Measurements from ENCODE around the gene NRCAM. TPM values are rescaled to one million over a fixed set of nuclear protein-coding genes. Genes with fewer than 3 reads are reported as not detected.

The NRCAM gene
- total RNA-seq, 2 donors from 2014 or later: 17.9 to 28.2 TPM

DNA sequence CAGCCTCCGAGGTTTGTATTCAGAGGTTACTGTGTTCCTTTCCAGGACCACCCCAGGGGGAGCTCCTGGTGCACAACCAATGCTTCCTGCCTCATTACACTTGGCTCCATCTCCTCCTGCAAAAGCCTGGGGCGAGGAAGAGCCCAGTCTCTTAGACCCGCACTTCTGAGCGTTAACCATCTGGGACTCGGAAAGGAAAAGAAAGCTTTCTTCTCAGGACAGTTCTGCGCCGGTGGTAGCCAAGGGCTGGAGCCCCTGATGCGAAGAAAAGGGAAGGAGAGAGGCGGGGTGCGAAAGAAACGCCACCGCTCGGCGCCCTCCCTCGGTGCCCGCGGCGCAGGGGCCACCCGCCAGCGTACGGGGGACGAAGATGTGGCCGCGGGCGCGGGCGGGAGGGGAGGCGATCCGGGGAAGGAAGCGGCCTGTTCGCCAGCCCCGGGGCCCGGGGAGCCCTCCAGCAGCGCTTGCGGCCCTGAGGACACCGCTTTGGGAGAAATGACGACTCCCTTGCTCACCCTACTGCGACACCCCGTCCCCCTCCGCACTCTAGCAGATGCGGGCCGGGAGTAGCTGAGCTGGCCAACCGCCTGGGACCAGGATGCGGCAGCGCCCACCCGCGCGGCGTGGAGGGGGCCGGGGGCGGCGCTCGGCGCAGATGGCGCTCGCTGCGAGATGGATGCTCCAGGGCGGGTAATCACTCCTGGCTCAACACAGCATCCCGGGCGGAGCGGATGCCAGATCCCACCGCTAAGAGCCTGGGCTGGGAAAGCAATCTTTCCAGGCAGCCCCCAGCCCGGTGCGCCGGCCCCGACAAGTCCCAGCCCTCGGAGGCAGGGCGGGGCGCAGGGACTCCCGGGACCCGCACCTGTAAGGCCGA is 1.3 kb downstream of the NRCAM start:
- 0% methylated on average over 20 to 72 of the region's 72 CpGs for WGBS, 2 experiments (ENCODE audit: insufficient coverage in 1 of 2, insufficient read length in 1 of 2)
- TF ChIP-seq, protein P1, sequence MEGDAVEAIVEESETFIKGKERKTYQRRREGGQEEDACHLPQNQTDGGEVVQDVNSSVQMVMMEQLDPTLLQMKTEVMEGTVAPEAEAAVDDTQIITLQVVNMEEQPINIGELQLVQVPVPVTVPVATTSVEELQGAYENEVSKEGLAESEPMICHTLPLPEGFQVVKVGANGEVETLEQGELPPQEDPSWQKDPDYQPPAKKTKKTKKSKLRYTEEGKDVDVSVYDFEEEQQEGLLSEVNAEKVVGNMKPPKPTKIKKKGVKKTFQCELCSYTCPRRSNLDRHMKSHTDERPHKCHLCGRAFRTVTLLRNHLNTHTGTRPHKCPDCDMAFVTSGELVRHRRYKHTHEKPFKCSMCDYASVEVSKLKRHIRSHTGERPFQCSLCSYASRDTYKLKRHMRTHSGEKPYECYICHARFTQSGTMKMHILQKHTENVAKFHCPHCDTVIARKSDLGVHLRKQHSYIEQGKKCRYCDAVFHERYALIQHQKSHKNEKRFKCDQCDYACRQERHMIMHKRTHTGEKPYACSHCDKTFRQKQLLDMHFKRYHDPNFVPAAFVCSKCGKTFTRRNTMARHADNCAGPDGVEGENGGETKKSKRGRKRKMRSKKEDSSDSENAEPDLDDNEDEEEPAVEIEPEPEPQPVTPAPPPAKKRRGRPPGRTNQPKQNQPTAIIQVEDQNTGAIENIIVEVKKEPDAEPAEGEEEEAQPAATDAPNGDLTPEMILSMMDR (conservative IDR thresholded peaks at IDR 0.05): peak; percentile 49
- H3K4me1 ChIP-seq (ENCODE audit: control insufficient read depth, insufficient read depth, low read length): no peaks in the 10 kb centered on the region
- H3K27me3 Mint-ChIP-seq (ENCODE audit: insufficient read depth): peaks cover 69% of the 10 kb centered on the region
- no peaks in the 10 kb centered on the region for H3K36me3 Mint-ChIP-seq (ENCODE audit: low read depth)
- H3K4me1 Mint-ChIP-seq: peaks cover 8% of the 10 kb centered on the region
- peak overlapping the region; percentile 82 for H3K4me3 ChIP-seq (ENCODE audit: low read length)
- peak overlapping the region; percentile 72 for H3K4me3 Mint-ChIP-seq
- H3K9ac ChIP-seq (ENCODE audit: extremely low read depth, low read length, poor library complexity, severe bottlenecking): peak overlapping the region; percentile 13
- no peaks in the 10 kb centered on the region for H3K9me3 ChIP-seq (ENCODE audit: control insufficient read depth, low read length)
- no peak overlapping the region for H3K27ac Mint-ChIP-seq
- H3K36me3 ChIP-seq (ENCODE audit: control insufficient read depth, insufficient read depth, low read length): no peaks in the 10 kb centered on the region
- no peak overlapping the region for H3K27ac ChIP-seq (ENCODE audit: low read depth, low read length)
- H3K9me3 Mint-ChIP-seq: no peaks in the 10 kb centered on the region
- H3K27me3 ChIP-seq (ENCODE audit: control insufficient read depth, insufficient read depth, low read length, poor library complexity, severe bottlenecking): peaks cover 38% of the 10 kb centered on the region
- peak; percentile 81 for DNase-seq

GRCh38 chr7:108454317-108454673 is 1.9 kb downstream of the NRCAM start:
- Histone ChIP-seq H3K27me3 (ENCODE audit: control insufficient read depth, insufficient read depth, low read length, poor library complexity, severe bottlenecking) (peaks cover 38% of the 10 kb centered on the region), H3K27ac (ENCODE audit: low read depth, low read length) (no peak overlapping the region), H3K4me3 (ENCODE audit: low read length) (peak overlapping the region; percentile 82), H3K4me1 (ENCODE audit: control insufficient read depth, insufficient read depth, low read length) (no peaks in the 10 kb centered on the region), H3K9me3 (ENCODE audit: control insufficient read depth, low read length) (no peaks in the 10 kb centered on the region), H3K9ac (ENCODE audit: extremely low read depth, low read length, poor library complexity, severe bottlenecking) (no peak overlapping the region), H3K36me3 (ENCODE audit: control insufficient read depth, insufficient read depth, low read length) (no peaks in the 10 kb centered on the region)
- no peaks in the 10 kb centered on the region for H3K36me3 Mint-ChIP-seq (ENCODE audit: low read depth)
- no peak overlapping the region for H3K27ac Mint-ChIP-seq
- H3K4me3 Mint-ChIP-seq: peak overlapping the region; percentile 72
- 46 to 57% methylated on average over 4 of the region's 4 CpGs for WGBS, 2 experiments (ENCODE audit: insufficient coverage in 1 of 2, insufficient read length in 1 of 2)
- DNase-seq: no peak
- peaks cover 8% of the 10 kb centered on the region for H3K4me1 Mint-ChIP-seq
- peaks cover 67% of the 10 kb centered on the region for H3K27me3 Mint-ChIP-seq (ENCODE audit: insufficient read depth)
- no peaks in the 10 kb centered on the region for H3K9me3 Mint-ChIP-seq
- TF ChIP-seq, protein P1 (conservative IDR thresholded peaks at IDR 0.05): no peak

DNA sequence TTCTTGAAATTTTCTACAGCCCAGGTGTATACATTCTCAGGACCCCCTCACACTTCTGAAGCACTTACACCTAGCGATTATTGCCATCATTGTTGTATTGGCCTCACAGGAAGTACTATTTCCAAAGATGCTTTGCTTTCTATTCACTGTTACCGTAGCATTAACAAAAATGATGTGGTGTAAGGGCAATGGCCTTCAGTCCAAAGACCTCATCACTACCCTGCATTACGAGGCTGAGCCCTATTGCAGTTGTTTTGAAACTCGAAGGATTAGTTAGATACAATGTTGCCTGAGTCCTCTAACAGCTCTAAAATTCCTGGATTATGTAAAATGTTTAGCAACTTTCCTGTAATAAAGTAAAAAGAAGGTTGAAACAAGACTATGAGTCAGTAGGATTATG is 2.9 kb downstream of the NRCAM start:
- Histone ChIP-seq H3K36me3 (ENCODE audit: control insufficient read depth, insufficient read depth, low read length) (no peaks in the 10 kb centered on the region), H3K9me3 (ENCODE audit: control insufficient read depth, low read length) (no peaks in the 10 kb centered on the region), H3K27ac (ENCODE audit: low read depth, low read length) (no peak overlapping the region), H3K9ac (ENCODE audit: extremely low read depth, low read length, poor library complexity, severe bottlenecking) (no peak overlapping the region), H3K4me1 (ENCODE audit: control insufficient read depth, insufficient read depth, low read length) (no peaks in the 10 kb centered on the region), H3K27me3 (ENCODE audit: control insufficient read depth, insufficient read depth, low read length, poor library complexity, severe bottlenecking) (peaks cover 35% of the 10 kb centered on the region), H3K4me3 (ENCODE audit: low read length) (no peak overlapping the region)
- H3K4me3 Mint-ChIP-seq: no peak overlapping the region
- 91 to 95% methylated on average over 3 to 4 of the region's 4 CpGs for WGBS, 2 experiments (ENCODE audit: insufficient coverage in 1 of 2, insufficient read length in 1 of 2)
- no peaks in the 10 kb centered on the region for H3K36me3 Mint-ChIP-seq (ENCODE audit: low read depth)
- DNase-seq: no peak
- H3K27ac Mint-ChIP-seq: no peak overlapping the region
- H3K27me3 Mint-ChIP-seq (ENCODE audit: insufficient read depth): peaks cover 59% of the 10 kb centered on the region
- TF ChIP-seq, protein P1 (conservative IDR thresholded peaks at IDR 0.05): no peak
- H3K9me3 Mint-ChIP-seq: no peaks in the 10 kb centered on the region
- peaks cover 10% of the 10 kb centered on the region for H3K4me1 Mint-ChIP-seq
